NCI-H2029 (cell line): ENCODE results near the gene ACSL6.

Experiments
- DNase-seq: peaks from one replicate; lab custom pipeline; 2025; lab: John Stamatoyannopoulos, UW

ACSL6 gene

GRCh38 chr5:131977212-131977604 is 34.2 kb downstream of the ACSL6 start:
- no peak for DNase-seq

GRCh38 chr5:131976414-131977211 is 34.8 kb downstream of the ACSL6 start:
- DNase-seq, result no peak

DNA sequence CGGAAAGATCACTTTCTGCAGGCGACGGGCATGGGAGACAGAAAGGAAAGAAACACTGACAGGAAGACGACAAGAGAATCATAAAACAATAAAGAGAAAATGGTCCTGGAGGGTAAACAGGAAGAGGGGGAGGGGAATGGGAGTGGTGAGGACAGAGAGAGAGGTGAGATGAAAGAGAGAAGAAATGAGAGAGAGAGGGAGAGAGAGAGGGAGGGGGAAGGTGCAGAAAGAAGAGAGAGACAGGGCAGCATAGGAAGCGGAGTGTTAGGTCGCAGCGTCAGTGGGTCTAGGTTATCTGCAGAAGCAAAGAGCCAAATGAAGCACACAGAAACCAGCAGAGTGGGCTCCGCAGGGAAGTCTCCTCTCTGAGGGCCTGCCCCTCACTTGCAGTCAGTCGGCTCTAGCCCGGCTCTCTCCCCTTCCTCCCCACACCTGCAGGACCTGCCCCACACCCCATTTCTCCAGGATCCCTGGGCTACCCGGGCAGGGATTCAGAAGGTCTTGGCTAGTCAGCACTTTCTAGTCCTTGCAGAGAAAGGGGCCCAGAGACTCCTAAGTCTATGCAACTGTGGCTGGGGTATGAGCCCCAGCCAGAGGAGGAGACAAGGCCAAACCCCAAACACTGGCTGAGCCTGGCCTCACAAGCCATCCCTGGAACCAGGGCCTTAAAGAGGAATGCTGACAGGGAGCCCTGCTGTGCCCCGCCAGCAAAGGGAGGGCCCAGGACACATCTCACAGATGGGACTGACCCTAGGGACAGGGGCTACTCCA is 36.3 kb downstream of the ACSL6 start:
- no peak for DNase-seq

DNA sequence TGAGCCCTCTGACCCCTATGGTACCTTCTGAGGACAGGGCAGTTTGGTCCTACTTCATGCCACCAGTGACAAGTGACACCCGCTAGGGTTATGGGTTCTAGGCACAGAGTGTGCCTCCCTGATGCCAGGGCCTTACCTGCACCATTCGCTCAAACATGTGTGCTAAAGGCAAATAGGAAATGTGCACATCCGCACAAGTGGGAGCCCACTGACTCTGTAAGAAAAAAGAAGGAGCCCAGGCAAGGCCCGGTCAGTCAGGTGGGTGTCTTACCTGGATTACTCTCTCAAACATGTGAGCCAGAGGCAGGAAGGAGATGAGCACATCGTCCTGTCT is 36.9 kb downstream of the ACSL6 start:
- DNase-seq, result no peak

DNA sequence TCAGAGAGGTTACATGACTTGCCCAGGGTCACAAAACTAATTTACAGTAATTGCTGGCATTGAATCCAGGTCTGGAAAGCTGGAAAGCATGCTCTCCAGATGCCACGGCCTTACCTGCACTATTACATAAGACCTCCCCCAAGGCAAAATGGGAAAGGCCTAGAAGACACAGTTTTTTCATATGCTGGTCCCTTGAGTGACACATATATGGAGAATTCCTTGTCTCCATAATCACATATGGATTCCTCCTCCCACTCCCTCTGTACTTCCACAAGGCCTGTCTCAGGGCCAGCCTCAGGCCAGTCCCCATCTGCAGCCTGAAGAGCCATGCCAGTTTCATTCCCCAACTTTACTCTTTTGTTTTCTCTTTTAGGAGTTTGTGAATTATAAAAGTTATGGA is 37.4 kb downstream of the ACSL6 start:
- DNase-seq, result no peak

- no peak for DNase-seq
Observed at GRCh38 chr5:131973089-131973712, 38.3 kb downstream of the ACSL6 start.

GRCh38 chr5:131968396-131968954 is 43.0 kb downstream of the ACSL6 start:
- no peak for DNase-seq

GRCh38 chr5:131966551-131966950 is 44.9 kb downstream of the ACSL6 start:
- no peak for DNase-seq

- no peak for DNase-seq
Observed at GRCh38 chr5:131965826-131966415, 45.5 kb downstream of the ACSL6 start.

DNA sequence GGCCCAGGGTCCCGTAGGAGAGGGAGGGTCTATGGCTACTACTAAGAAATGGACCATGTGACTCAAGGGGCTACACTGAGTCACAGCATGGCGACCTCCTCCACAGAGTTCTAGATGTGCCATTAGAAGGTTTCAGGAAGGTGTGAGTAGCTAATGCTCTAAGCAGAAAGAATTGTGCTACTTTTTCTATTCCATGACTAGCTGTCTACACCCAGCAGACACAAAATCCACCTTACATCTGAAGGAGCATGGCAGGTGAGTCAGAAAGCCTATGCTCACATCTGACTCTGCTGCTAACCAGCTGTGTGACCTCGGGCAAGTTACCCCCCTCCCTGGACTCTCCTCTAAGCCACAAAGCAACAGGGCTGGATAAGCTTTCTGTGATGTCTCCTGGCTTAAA is 51.6 kb downstream of the ACSL6 start:
- no peak for DNase-seq

DNA sequence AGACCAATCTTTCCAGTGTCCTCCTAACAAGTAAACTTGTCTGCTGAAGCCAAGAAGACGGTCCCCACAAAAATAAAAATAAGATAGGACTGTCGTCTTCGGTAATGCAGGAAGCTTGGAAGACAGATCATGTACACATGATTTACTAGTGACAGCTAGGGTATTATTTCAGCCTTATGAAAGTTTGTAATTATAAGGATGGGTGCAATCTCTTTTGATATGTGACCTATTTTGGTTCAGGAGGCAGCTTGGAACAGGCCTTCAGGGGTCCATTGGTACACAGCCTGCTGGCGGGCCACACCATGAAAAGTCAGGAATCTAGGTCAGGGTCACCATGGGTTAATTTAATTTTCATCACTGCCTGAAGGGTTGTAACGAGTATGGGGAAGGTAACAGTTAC is 52.3 kb downstream of the ACSL6 start:
- DNase-seq, result no peak

- no peak for DNase-seq
Observed at GRCh38 chr5:131957721-131958441, 53.6 kb downstream of the ACSL6 start.

GRCh38 chr5:131953969-131954368 is 57.5 kb downstream of the ACSL6 start:
- DNase-seq, result no peak

DNA sequence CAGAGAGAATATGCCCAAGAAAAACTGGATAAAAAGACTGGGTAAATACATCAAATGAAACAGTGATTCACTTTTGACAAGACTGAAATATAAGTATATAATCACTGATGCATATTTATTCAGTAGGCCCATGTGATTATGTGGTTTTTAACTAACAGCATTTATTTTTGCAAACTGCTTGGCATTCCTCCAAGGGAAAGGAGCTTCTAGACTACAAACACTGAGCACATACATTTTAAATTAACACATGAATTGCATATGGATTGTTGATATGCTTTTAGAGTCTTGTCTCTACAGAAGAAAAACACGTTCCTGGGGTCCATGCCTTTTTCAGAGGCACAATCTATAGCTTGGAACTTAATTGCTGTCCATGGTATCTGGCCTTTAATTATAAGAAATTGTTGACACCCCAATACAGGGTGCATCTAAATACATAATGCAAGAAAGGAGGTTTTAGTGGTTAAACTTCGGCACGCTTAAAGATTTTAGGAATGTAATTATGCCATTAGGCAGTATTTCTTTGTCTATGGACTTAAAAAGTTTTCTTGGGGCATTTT is 59.1 kb downstream of the ACSL6 start:
- no peak for DNase-seq

DNA sequence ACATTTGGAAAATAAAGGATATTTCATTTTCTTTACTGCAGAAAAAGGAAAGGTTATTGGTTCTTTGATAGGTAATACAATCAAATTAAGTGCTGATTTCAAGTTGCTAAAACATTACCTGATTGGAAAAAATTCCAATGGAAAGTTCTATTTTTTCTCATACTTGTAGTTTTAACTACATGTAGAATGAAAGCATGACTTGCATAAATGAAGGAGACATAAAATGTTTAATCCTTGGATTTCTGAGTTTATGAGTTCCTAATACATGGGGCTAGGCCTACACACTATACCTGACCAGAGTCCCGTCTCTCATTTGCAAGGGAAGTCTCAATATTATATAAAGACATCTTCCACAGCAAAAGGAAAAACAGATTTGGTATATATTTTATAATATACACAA is 60.8 kb downstream of the ACSL6 start:
- DNase-seq, result no peak

- DNase-seq, result no peak
Observed at GRCh38 chr5:131947445-131947844, 64.0 kb downstream of the ACSL6 start.

GRCh38 chr5:131945551-131946168 is 65.8 kb downstream of the ACSL6 start, which contains the start of gene MEIKIN:
Gene MEIKIN (minus strand): TSS chr5:131945663. CDS start chr5:131945505, 158 bp downstream.
- DNase-seq, result no peak

- DNase-seq, result no peak
Observed at GRCh38 chr5:131944702-131945550, 66.5 kb downstream of the ACSL6 start.

GRCh38 chr5:131943916-131944315 is 67.5 kb downstream of the ACSL6 start:
- no peak for DNase-seq

GRCh38 chr5:131942016-131942415 is 69.4 kb downstream of the ACSL6 start:
- no peak for DNase-seq
